Kidney (tissue), 14 donors: ENCODE data around the gene CLEC3A. TPM values are rescaled to one million over a fixed set of nuclear protein-coding genes. Genes with fewer than 3 reads are reported as not detected.

Experiments
- DNase-seq, 5 donors: peaks; one replicate each; pipeline ENCODE4 v3.0.0-alpha.2; 2013 to 2020
- FAIRE-seq: peaks from 2 replicates; lab custom pipeline; 2012; peaks lifted over from hg19 to GRCh38; lab: Jason Lieb, UNC
- H3K27ac ChIP-seq, 2 donors: one replicate each; pipeline ENCODE4 v1.7.0; 2013; ENCODE audit warnings: low read depth in 2 of 2, low read length in 2 of 2, inconsistent platforms in 1 of 2
- H3K27me3 ChIP-seq: one replicate; pipeline ENCODE4 v1.7.1; 2013; ENCODE audit warnings: low read length, inconsistent platforms; ENCODE audit not compliant: control insufficient read depth, insufficient read depth
- H3K36me3 ChIP-seq, 3 donors: one replicate each; pipeline versions ENCODE4 v1.7.0 to v1.7.1; 2013; ENCODE audit warnings: low read length in 3 of 3, control low read depth in 1 of 3, inconsistent platforms in 1 of 3; ENCODE audit not compliant: insufficient read depth in 3 of 3, control insufficient read depth in 2 of 3
- H3K4me1 ChIP-seq, 3 donors: one replicate each; pipeline versions ENCODE4 v1.7.0 to v1.7.1; 2013; ENCODE audit warnings: low read length in 3 of 3, inconsistent platforms in 1 of 3, low read depth in 1 of 3; ENCODE audit not compliant: control insufficient read depth in 2 of 3, insufficient read depth in 2 of 3
- H3K4me3 ChIP-seq, 3 donors: one replicate each; pipeline versions ENCODE4 v1.7.0 to v1.8.1; 2013; ENCODE audit warnings: low read length in 3 of 3, control low read depth in 1 of 3, inconsistent platforms in 1 of 3
- H3K9ac ChIP-seq, 3 donors: one replicate each; pipeline versions ENCODE4 v1.7.0 to v1.7.1; 2013; ENCODE audit warnings: low read length in 3 of 3, control low read depth in 1 of 3, inconsistent platforms in 1 of 3
- H3K9me3 ChIP-seq, 3 donors: one replicate each; pipeline versions ENCODE4 v1.7.0 to v1.7.1; 2013; ENCODE audit warnings: low read length in 3 of 3, control low read depth in 1 of 3, inconsistent platforms in 1 of 3; ENCODE audit not compliant: control insufficient read depth in 2 of 3, insufficient read depth in 1 of 3
- CTCF ChIP-seq: IDR thresholded peaks from 3 replicates; pipeline ENCODE4 v1.5.1; 2012; ENCODE audit warnings: mild to moderate bottlenecking, moderate library complexity, borderline replicate concordance; ENCODE audit not compliant: insufficient read depth; ENCODE audit errors: extremely low read depth
- intact Hi-C: fragments of 100-400 bp; cut with DNase I; formaldehyde crosslinking; loops from one replicate; pipeline ENCODE4 v1.11.1; 2022
- polyA plus RNA-seq: library from polyadenylated mRNA; stranded (reverse); fragments of 350-450 nt; fragmentation: Illumina TruSeq; extraction: RNeasy Lipid Tissue Mini Kit (QIAGEN cat#74804); gene quantifications from one replicate; pipeline ENCODE4 v1.2.3, GENCODE V29; 2014; ENCODE audit warnings: low read depth, low replicate concordance; ENCODE audit not compliant: insufficient read depth
- total RNA-seq: library from RNA; stranded (reverse); fragmentation: NEBNext Ultra II Directional; extraction: Animal tissue kit (Norgen Biotek cat#: 25700); gene quantifications from one replicate; pipeline ENCODE4 v1.2.1, GENCODE V29; 2021
- donor health status: control.
- donor health status: control.
- donor health status: control.
- donor health status: control.
- donor health status: control.
- donor health status: DM: yes; HTN: yes; CAD: no.
- donor health status: Normal renal cell carcinoma (clear cell type).

Gene CLEC3A
- total and polyA plus RNA-seq, 2 donors from 2014 or later, result not detected

- no peaks in the 10 kb centered on the region for H3K9me3 ChIP-seq
These were observed 5.7 kb downstream of the CLEC3A start for GRCh38 chr16:78028018-78028417.

GRCh38 chr16:78034530-78034929, 12.2 kb downstream of the CLEC3A start:
- intact Hi-C loops, result no loop called here
- H3K27ac ChIP-seq, result no peak overlapping the region
- H3K9me3 ChIP-seq, result no peaks in the 10 kb centered on the region
- H3K4me1 ChIP-seq, result no peaks in the 10 kb centered on the region
- FAIRE-seq (no peak), DNase-seq (no peak)
- H3K36me3 ChIP-seq, result no peaks in the 10 kb centered on the region
- no peak for TF ChIP-seq CTCF
- H3K27me3 ChIP-seq, result no peaks in the 10 kb centered on the region
- no peak overlapping the region for H3K4me3 ChIP-seq
- no peak overlapping the region for H3K9ac ChIP-seq

More at GRCh38 chr16:78028018-78028417, 5.7 kb downstream of the CLEC3A start:
- FAIRE-seq (no peak), DNase-seq (no peak)
- Histone ChIP-seq H3K36me3 (no peaks in the 10 kb centered on the region), H3K4me3 (no peak overlapping the region), H3K27ac (no peak overlapping the region), H3K9ac (no peak overlapping the region), H3K4me1 (no peaks in the 10 kb centered on the region), H3K27me3 (no peaks in the 10 kb centered on the region)
- intact Hi-C loops, result no loop called here
- no peak for TF ChIP-seq CTCF

GRCh38 chr16:78035012-78035411, 12.7 kb downstream of the CLEC3A start:
- H3K36me3 ChIP-seq, result no peaks in the 10 kb centered on the region
- no peaks in the 10 kb centered on the region for H3K27me3 ChIP-seq
- FAIRE-seq, result no peak
- no peaks in the 10 kb centered on the region for H3K4me1 ChIP-seq
- no peaks in the 10 kb centered on the region for H3K9me3 ChIP-seq
- TF ChIP-seq CTCF, result no peak
- DNase-seq, result no peak
- no peak overlapping the region for H3K9ac ChIP-seq
- H3K27ac ChIP-seq, result no peak overlapping the region
- no peak overlapping the region for H3K4me3 ChIP-seq
- intact Hi-C loops, result no loop called here

GRCh38 chr16:78040396-78040795, 18.0 kb downstream of the CLEC3A start:
- Histone ChIP-seq H3K4me3 (no peak overlapping the region), H3K9me3 (no peaks in the 10 kb centered on the region), H3K27me3 (no peaks in the 10 kb centered on the region), H3K9ac (no peak overlapping the region), H3K27ac (no peak overlapping the region), H3K36me3 (no peaks in the 10 kb centered on the region), H3K4me1 (no peaks in the 10 kb centered on the region)
- DNase-seq (no peak), FAIRE-seq (no peak)
- no peak for TF ChIP-seq CTCF
- intact Hi-C loops, result no loop called here
